Body of pancreas (tissue), 4 donors: ENCODE measurements around the gene TSHZ2.

Source experiments
- POLR2A ChIP-seq, 3 donors: fragments of 450-650 bp; IDR thresholded peaks; one replicate each; pipeline ENCODE4 v1.6.1; 2016; ENCODE audit warnings: antibody characterized with exemption in 3 of 3, mild to moderate bottlenecking in 2 of 3
- TF ChIP-seq, protein P1 (sequence below), 7 experiments: fragments of 450-650 bp in 4 of 7; fragments of 200-600 bp in 3 of 7; sonication (generic) in 3 of 7; IDR thresholded peaks; one replicate each; pipeline ENCODE4 v1.5.1; 2016 to 2019; ENCODE audit warnings: antibody characterized with exemption in 7 of 7

DNA sequence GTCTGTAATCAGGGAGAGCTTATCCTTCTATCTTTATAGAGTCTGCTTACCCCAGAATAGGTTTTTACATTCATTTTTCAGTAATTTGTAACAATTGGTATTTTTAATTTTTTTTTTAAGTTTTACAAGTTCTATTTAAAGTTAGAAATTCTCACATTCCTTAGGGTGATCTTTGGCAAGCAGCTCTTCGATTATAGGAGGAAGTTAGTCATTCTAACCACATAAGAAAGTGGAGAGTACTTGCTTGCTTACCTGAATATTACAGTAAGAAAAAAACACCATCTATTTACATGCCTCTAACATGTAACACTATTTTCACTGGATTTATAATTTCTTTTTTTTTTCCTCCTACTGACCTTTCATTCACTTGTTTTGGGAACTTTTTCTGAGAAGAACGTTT lies 6.7 kb downstream of the TSHZ2 start:
- TF ChIP-seq, protein P1, sequence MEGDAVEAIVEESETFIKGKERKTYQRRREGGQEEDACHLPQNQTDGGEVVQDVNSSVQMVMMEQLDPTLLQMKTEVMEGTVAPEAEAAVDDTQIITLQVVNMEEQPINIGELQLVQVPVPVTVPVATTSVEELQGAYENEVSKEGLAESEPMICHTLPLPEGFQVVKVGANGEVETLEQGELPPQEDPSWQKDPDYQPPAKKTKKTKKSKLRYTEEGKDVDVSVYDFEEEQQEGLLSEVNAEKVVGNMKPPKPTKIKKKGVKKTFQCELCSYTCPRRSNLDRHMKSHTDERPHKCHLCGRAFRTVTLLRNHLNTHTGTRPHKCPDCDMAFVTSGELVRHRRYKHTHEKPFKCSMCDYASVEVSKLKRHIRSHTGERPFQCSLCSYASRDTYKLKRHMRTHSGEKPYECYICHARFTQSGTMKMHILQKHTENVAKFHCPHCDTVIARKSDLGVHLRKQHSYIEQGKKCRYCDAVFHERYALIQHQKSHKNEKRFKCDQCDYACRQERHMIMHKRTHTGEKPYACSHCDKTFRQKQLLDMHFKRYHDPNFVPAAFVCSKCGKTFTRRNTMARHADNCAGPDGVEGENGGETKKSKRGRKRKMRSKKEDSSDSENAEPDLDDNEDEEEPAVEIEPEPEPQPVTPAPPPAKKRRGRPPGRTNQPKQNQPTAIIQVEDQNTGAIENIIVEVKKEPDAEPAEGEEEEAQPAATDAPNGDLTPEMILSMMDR (IDR thresholded peaks at IDR 0.05), result no peak
- no peak for TF ChIP-seq POLR2A (IDR thresholded peaks at IDR 0.05)
